BE2C (cell line): Measurements from ENCODE around the gene EPN1.

Experiments used
- DNase-seq: peaks from one replicate; pipeline ENCODE4 v3.0.0-alpha.2; 2020
- H3K27me3 ChIP-seq: fragments of 250-450 bp; sonication (Bioruptor Pico); 2 replicates; pipeline ENCODE4 v1.5.1; 2020; ENCODE audit warnings: mild to moderate bottlenecking
- H3K36me3 ChIP-seq: fragments of 250-450 bp; sonication (Bioruptor Pico); 2 replicates; pipeline ENCODE4 v1.5.1; 2020; ENCODE audit warnings: mild to moderate bottlenecking
- H3K4me1 ChIP-seq: fragments of 250-450 bp; sonication (Bioruptor Pico); 2 replicates; pipeline ENCODE4 v1.5.1; 2020
- H3K4me3 ChIP-seq: 2 replicates; pipeline ENCODE4 v1.5.1; 2011; ENCODE audit warnings: low read depth, low read length
- H3K9me3 ChIP-seq: fragments of 250-450 bp; sonication (Bioruptor Pico); 2 replicates; pipeline ENCODE4 v1.5.1; 2020
- TF ChIP-seq, protein P1 (sequence below): IDR thresholded peaks from 2 replicates; pipeline ENCODE4 v1.5.1; 2012; ENCODE audit warnings: mild to moderate bottlenecking, low read depth, low read length

Gene EPN1

DNA sequence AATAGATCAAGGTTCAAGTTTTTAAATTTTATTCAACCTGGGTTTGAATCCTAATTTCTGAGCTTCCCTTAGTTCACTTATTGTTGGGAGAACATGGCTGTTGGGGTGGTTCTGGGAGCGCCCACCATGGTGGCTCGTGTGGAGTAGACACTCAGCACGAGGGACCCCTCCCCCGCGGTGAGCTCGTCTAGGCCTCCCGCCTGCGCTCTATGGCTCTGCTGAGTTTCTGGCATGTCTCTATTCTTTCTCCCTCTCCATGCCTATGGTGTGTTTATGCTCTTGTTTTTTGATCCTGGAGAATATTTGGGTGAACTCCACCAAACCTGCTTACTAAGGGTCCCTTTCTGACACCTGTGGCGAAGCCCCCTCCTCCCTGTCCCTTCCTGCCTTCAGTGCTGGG, 1.6 kb upstream of the EPN1 start:
- no peak overlapping the region for H3K4me3 ChIP-seq
- H3K36me3 ChIP-seq, result peaks cover 51% of the 10 kb centered on the region
- TF ChIP-seq, protein P1, sequence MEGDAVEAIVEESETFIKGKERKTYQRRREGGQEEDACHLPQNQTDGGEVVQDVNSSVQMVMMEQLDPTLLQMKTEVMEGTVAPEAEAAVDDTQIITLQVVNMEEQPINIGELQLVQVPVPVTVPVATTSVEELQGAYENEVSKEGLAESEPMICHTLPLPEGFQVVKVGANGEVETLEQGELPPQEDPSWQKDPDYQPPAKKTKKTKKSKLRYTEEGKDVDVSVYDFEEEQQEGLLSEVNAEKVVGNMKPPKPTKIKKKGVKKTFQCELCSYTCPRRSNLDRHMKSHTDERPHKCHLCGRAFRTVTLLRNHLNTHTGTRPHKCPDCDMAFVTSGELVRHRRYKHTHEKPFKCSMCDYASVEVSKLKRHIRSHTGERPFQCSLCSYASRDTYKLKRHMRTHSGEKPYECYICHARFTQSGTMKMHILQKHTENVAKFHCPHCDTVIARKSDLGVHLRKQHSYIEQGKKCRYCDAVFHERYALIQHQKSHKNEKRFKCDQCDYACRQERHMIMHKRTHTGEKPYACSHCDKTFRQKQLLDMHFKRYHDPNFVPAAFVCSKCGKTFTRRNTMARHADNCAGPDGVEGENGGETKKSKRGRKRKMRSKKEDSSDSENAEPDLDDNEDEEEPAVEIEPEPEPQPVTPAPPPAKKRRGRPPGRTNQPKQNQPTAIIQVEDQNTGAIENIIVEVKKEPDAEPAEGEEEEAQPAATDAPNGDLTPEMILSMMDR, result no peak
- H3K27me3 ChIP-seq, result no peaks in the 10 kb centered on the region
- no peaks in the 10 kb centered on the region for H3K9me3 ChIP-seq
- no peak for DNase-seq
- H3K4me1 ChIP-seq, result peaks cover 19% of the 10 kb centered on the region

DNA sequence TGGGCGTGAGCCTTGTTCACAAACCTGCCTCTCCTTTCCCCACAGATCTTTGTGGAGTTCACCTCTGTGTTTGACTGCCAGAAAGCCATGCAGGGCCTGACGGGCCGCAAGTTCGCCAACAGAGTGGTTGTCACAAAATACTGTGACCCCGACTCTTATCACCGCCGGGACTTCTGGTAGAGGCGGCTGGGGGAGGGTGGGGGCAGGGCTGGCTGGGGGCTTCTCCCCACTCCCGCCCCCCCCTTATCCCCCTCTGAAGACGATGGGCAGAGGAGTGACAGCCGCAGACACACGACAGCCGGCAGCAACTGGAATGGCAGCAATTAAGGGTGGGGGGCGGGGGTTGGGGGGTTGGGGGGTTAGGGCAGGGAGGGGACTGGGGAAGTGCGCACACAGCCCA, 1.1 kb upstream of the EPN1 start:
- DNase-seq, result no peak
- no peak overlapping the region; the same call in none of the 2 replicates for H3K4me3 ChIP-seq
- H3K4me1 ChIP-seq, result peaks cover 19% of the 10 kb centered on the region
- H3K27me3 ChIP-seq, result no peaks in the 10 kb centered on the region
- TF ChIP-seq, protein P1, result no peak
- H3K9me3 ChIP-seq, result no peaks in the 10 kb centered on the region
- peaks cover 51% of the 10 kb centered on the region for H3K36me3 ChIP-seq

DNA sequence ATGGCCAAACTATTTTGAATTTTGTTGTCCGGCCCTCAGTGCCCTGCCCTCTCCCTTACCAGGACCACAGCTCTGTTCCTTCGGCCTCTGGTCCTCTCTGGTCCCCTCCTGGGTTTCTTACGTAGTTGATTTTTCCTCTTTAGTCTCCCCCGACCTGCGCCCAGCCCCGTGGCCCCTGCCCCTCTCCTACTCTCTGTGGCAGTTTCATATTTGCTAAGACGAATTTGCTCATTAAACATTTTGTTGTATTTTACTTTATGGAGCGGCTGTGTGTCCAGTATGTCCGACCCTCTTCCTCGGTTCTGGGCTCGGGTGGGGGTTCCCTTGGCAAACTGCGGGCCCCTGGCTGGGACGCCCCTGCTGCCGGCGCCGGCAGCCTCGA, 576 bp upstream of the EPN1 start:
- Histone ChIP-seq H3K27me3 (no peaks in the 10 kb centered on the region), H3K4me1 (peaks cover 19% of the 10 kb centered on the region), H3K9me3 (no peaks in the 10 kb centered on the region), H3K36me3 (peaks cover 51% of the 10 kb centered on the region), H3K4me3 (peak overlapping the region; percentile 95)
- no peak for DNase-seq
- TF ChIP-seq, protein P1, result no peak

DNA sequence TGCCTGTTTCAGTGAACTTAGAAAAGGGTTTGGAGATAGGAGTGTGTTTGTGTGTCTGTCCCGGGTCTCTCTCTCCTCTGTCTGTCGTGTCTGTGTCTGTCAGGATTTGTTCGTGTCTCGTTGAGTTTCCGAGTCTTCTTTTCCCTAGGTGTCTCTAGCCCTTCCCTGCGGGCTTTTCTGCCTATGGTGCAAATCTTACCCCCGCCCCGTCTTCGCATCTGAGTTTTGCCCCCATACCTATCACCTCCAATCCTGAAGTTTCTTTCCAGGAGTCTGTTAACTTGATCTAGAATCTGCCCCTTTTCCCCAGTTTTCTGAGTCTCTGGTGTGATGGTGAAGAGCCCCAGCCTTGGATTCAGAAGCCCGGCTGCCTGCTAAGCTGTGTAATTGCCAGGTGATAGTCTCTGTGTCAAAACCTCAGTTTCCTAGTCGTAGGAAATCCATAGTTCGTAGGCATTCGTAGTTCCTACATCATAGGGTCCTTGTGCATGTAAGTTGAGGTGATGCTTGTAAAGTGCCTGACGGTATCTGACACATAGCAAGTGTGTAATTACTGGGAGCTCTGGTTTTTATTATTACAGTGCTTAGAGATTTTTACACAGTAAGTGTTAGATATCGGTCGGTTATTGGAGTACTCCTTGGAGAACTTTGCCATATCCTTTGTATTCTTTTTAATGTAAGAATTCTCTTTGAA, 782 bp downstream of the EPN1 start:
- Histone ChIP-seq H3K4me3 (peak overlapping the region; percentile 95), H3K36me3 (peaks cover 51% of the 10 kb centered on the region), H3K4me1 (peaks cover 19% of the 10 kb centered on the region), H3K9me3 (no peaks in the 10 kb centered on the region), H3K27me3 (no peaks in the 10 kb centered on the region)
- TF ChIP-seq, protein P1, result no peak
- no peak for DNase-seq

DNA sequence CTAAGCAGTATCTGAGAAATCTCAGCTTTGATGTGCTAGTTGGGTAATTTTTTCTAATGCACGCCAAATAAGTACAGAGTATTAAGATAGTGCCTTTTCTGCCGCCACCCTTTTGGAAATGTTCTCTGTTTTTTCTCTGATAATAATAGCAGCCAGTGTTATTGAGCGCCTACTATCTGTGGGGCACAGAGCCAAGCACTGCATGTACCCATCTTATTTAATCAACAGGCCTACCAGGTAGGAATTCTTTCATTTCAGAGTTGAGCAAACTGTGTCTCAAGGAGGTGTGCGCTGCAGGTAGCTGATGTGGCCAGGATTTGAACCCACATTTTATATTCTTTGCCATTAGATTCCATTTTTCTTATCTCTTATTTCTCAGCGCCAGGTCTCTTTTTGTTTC, 1.4 kb downstream of the EPN1 start:
- Histone ChIP-seq H3K4me1 (peaks cover 19% of the 10 kb centered on the region), H3K9me3 (no peaks in the 10 kb centered on the region), H3K4me3 (peak overlapping the region; percentile 95), H3K36me3 (peaks cover 55% of the 10 kb centered on the region), H3K27me3 (no peaks in the 10 kb centered on the region)
- TF ChIP-seq, protein P1, result no peak
- DNase-seq, result no peak

DNA sequence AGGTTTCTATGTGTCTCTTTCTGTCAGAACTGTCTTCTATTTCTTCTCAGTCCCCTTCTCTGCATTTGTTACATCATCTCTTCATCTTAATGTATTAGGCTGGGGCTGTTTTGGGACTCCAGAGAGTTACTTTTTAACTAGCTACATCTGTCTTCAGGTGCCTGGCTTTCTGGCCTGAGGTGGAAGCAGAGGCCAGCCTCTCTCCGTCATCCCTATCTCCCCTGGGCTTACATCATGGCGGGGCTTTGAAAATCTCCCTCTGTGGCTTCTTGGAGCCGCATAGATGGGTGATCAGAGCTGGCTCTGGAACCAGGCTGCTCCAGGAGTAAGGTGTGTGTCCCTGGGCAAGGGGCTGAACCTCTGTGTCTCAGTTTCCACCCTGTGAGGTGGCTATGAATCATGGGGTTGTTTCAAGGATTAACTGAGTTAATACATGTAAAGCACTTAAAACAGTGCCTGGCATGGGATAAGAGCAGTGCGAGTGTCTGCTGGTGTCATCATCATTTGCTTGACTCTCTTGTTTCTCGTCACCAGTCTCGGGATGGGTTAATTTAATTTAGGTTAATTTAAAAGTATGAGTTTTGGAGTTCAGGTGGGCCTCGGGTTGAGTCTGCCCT, 2.0 kb downstream of the EPN1 start:
- peaks cover 19% of the 10 kb centered on the region for H3K4me1 ChIP-seq
- no peaks in the 10 kb centered on the region for H3K9me3 ChIP-seq
- TF ChIP-seq, protein P1, result no peak
- no peaks in the 10 kb centered on the region for H3K27me3 ChIP-seq
- H3K4me3 ChIP-seq, result peak overlapping the region; percentile 95
- no peak for DNase-seq
- peaks cover 60% of the 10 kb centered on the region for H3K36me3 ChIP-seq
